C4-2B (cell line): ENCODE results near the gene CDKAL1.

Experiments used
- CTCF ChIP-seq: fragments of 450-650 bp; conservative IDR thresholded peaks from 2 replicates; pipeline ENCODE4 v1.5.1; 2017; ENCODE audit warnings: mild to moderate bottlenecking
- ZFX ChIP-seq: fragments of 450-650 bp; IDR thresholded peaks from 2 replicates; pipeline ENCODE4 v1.6.1; 2017

GRCh38 chr6:20630136-20630535, 95.9 kb downstream of the CDKAL1 start:
- no peak for TF ChIP-seq CTCF
- no peak for TF ChIP-seq ZFX
